ENCODE measurements around the gene PDE4B. TPM values are rescaled to one million over a fixed set of nuclear protein-coding genes. Genes with fewer than 3 reads are reported as not detected.

PDE4B gene
- total RNA-seq, 2 experiments from 2014 or later = 23.4 to 26.2 TPM

GRCh38 chr1:66352792-66353191 is 560.1 kb downstream of the PDE4B start:
- no peak for DNase-seq
- Mint-ChIP-seq H3K27ac (peak overlapping the region; percentile 90), H3K36me3 (ENCODE audit: low read depth) (peaks cover 36% of the 10 kb centered on the region), H3K27me3 (ENCODE audit: low read depth) (no peaks in the 10 kb centered on the region), H3K4me1 (ENCODE audit: low read depth) (peaks cover 91% of the 10 kb centered on the region), H3K9me3 (no peaks in the 10 kb centered on the region), H3K4me3 (no peak overlapping the region)
- CTCF ChIA-PET = interaction anchor here (0.7 to 5.5 kb wide), 16 partner anchors 8 to 96 kb away, joined by 3 to 49 read pairs (median 4); no protein-coding TSS in a partner anchor
- intact Hi-C loops (cut with micrococcal nuclease) = loop anchor here (5.0 kb wide), 2 partner anchors 395 to 820 kb away; no protein-coding TSS in a partner anchor

GRCh38 chr1:66353257-66353656 is 560.6 kb downstream of the PDE4B start:
- H3K4me1 Mint-ChIP-seq (ENCODE audit: low read depth) = peaks cover 91% of the 10 kb centered on the region
- no peaks in the 10 kb centered on the region for H3K27me3 Mint-ChIP-seq (ENCODE audit: low read depth)
- no peak for DNase-seq
- CTCF ChIA-PET = interaction anchor here (0.7 to 5.5 kb wide), 14 partner anchors 9 to 97 kb away, joined by 3 to 49 read pairs (median 4); no protein-coding TSS in a partner anchor
- peaks cover 39% of the 10 kb centered on the region for H3K36me3 Mint-ChIP-seq (ENCODE audit: low read depth)
- intact Hi-C loops (cut with micrococcal nuclease) = loop anchor here (5.0 kb wide), 2 partner anchors 396 to 819 kb away; no protein-coding TSS in a partner anchor
- H3K27ac Mint-ChIP-seq = peak overlapping the region; percentile 90
- H3K4me3 Mint-ChIP-seq = no peak overlapping the region
- H3K9me3 Mint-ChIP-seq = no peaks in the 10 kb centered on the region

- Mint-ChIP-seq H3K4me3 (no peak overlapping the region), H3K27me3 (ENCODE audit: low read depth) (no peaks in the 10 kb centered on the region), H3K4me1 (ENCODE audit: low read depth) (peaks cover 92% of the 10 kb centered on the region), H3K9me3 (no peaks in the 10 kb centered on the region), H3K36me3 (ENCODE audit: low read depth) (peaks cover 41% of the 10 kb centered on the region), H3K27ac (peak overlapping the region; percentile 1)
- CTCF ChIA-PET = interaction anchor here (0.9 to 5.5 kb wide), 2 partner anchors 16 to 91 kb away, joined by 3 to 49 read pairs; no protein-coding TSS in a partner anchor
- DNase-seq = no peak
- intact Hi-C loops (cut with micrococcal nuclease) = loop anchor here (5.0 kb wide), 3 partner anchors 373 to 818 kb away; no protein-coding TSS in a partner anchor
Measured at GRCh38 chr1:66354311-66355201, 561.9 kb downstream of the PDE4B start.

GRCh38 chr1:66355756-66356155 is 563.1 kb downstream of the PDE4B start:
- no peak overlapping the region for H3K27ac Mint-ChIP-seq
- no peak overlapping the region for H3K4me3 Mint-ChIP-seq
- intact Hi-C loops (cut with micrococcal nuclease) = loop anchor here (5.0 kb wide), 1 partner anchor 372 kb away; no protein-coding TSS in a partner anchor
- peaks cover 41% of the 10 kb centered on the region for H3K36me3 Mint-ChIP-seq (ENCODE audit: low read depth)
- peaks cover 90% of the 10 kb centered on the region for H3K4me1 Mint-ChIP-seq (ENCODE audit: low read depth)
- no peaks in the 10 kb centered on the region for H3K27me3 Mint-ChIP-seq (ENCODE audit: low read depth)
- CTCF ChIA-PET = interaction anchor here (0.6 to 2.3 kb wide), 6 partner anchors 20 to 113 kb away, joined by 3 to 12 read pairs (median 4); no protein-coding TSS in a partner anchor
- no peak for DNase-seq
- no peaks in the 10 kb centered on the region for H3K9me3 Mint-ChIP-seq

GRCh38 chr1:66356605-66357004 is 563.9 kb downstream of the PDE4B start:
- Mint-ChIP-seq H3K36me3 (ENCODE audit: low read depth) (peaks cover 46% of the 10 kb centered on the region), H3K27me3 (ENCODE audit: low read depth) (no peaks in the 10 kb centered on the region), H3K27ac (no peak overlapping the region), H3K9me3 (no peaks in the 10 kb centered on the region), H3K4me3 (no peak overlapping the region), H3K4me1 (ENCODE audit: low read depth) (peaks cover 85% of the 10 kb centered on the region)
- CTCF ChIA-PET = interaction anchor here (0.6 to 2.3 kb wide), 6 partner anchors 20 to 141 kb away, joined by 3 to 12 read pairs (median 4); no protein-coding TSS in a partner anchor
- no peak for DNase-seq
- intact Hi-C loops (cut with micrococcal nuclease) = loop anchor here (5.0 kb wide), 1 partner anchor 371 kb away; no protein-coding TSS in a partner anchor

GRCh38 chr1:66357021-66357420 is 564.3 kb downstream of the PDE4B start:
- peaks cover 50% of the 10 kb centered on the region for H3K36me3 Mint-ChIP-seq (ENCODE audit: low read depth)
- H3K4me3 Mint-ChIP-seq = no peak overlapping the region
- CTCF ChIA-PET = interaction anchor here (0.6 to 2.3 kb wide), 5 partner anchors 19 to 1195 kb away, joined by 3 to 12 read pairs (median 5); no protein-coding TSS in a partner anchor
- DNase-seq = no peak
- H3K9me3 Mint-ChIP-seq = no peaks in the 10 kb centered on the region
- H3K4me1 Mint-ChIP-seq (ENCODE audit: low read depth) = peaks cover 85% of the 10 kb centered on the region
- H3K27ac Mint-ChIP-seq = no peak overlapping the region
- no peaks in the 10 kb centered on the region for H3K27me3 Mint-ChIP-seq (ENCODE audit: low read depth)
- intact Hi-C loops (cut with micrococcal nuclease) = loop anchor here (5.0 kb wide), 1 partner anchor 370 kb away; no protein-coding TSS in a partner anchor

- H3K27ac Mint-ChIP-seq = peak overlapping the region; percentile 10
- H3K9me3 Mint-ChIP-seq = no peaks in the 10 kb centered on the region
- no peak for DNase-seq
- peaks cover 53% of the 10 kb centered on the region for H3K36me3 Mint-ChIP-seq (ENCODE audit: low read depth)
- no peaks in the 10 kb centered on the region for H3K27me3 Mint-ChIP-seq (ENCODE audit: low read depth)
- H3K4me1 Mint-ChIP-seq (ENCODE audit: low read depth) = peaks cover 79% of the 10 kb centered on the region
- H3K4me3 Mint-ChIP-seq = no peak overlapping the region
- CTCF ChIA-PET = interaction anchor here (0.7 to 2.3 kb wide), 3 partner anchors 19 to 1194 kb away, joined by 4 to 12 read pairs (median 6); no protein-coding TSS in a partner anchor
- intact Hi-C loops (cut with micrococcal nuclease) = loop anchor here (5.0 kb wide), 1 partner anchor 370 kb away; no protein-coding TSS in a partner anchor
Measured at GRCh38 chr1:66357478-66358197, 564.9 kb downstream of the PDE4B start.

- H3K4me3 Mint-ChIP-seq = no peak overlapping the region
- peaks cover 54% of the 10 kb centered on the region for H3K36me3 Mint-ChIP-seq (ENCODE audit: low read depth)
- intact Hi-C loops (cut with micrococcal nuclease) = loop anchor here (5.0 kb wide), 1 partner anchor 368 kb away; no protein-coding TSS in a partner anchor
- H3K27ac Mint-ChIP-seq = peak overlapping the region; percentile 5
- DNase-seq = no peak
- H3K9me3 Mint-ChIP-seq = no peaks in the 10 kb centered on the region
- CTCF ChIA-PET = interaction anchor here (1.2 to 4.6 kb wide), 6 partner anchors 11 to 86 kb away, joined by 3 to 31 read pairs (median 8); no protein-coding TSS in a partner anchor
- H3K4me1 Mint-ChIP-seq (ENCODE audit: low read depth) = peaks cover 70% of the 10 kb centered on the region
- H3K27me3 Mint-ChIP-seq (ENCODE audit: low read depth) = no peaks in the 10 kb centered on the region
Measured at GRCh38 chr1:66359269-66359668, 566.6 kb downstream of the PDE4B start.

GRCh38 chr1:66359815-66360214 is 567.1 kb downstream of the PDE4B start:
- H3K36me3 Mint-ChIP-seq (ENCODE audit: low read depth) = peaks cover 56% of the 10 kb centered on the region
- no peaks in the 10 kb centered on the region for H3K27me3 Mint-ChIP-seq (ENCODE audit: low read depth)
- CTCF ChIA-PET = interaction anchor here (0.7 to 4.6 kb wide), 11 partner anchors 9 to 86 kb away, joined by 3 to 31 read pairs (median 6); no protein-coding TSS in a partner anchor
- H3K27ac Mint-ChIP-seq = no peak overlapping the region
- H3K4me1 Mint-ChIP-seq (ENCODE audit: low read depth) = peaks cover 70% of the 10 kb centered on the region
- no peak overlapping the region for H3K4me3 Mint-ChIP-seq
- intact Hi-C loops (cut with micrococcal nuclease) = loop anchor here (1.0 to 5.0 kb wide), 4 partner anchors 76 to 367 kb away; no protein-coding TSS in a partner anchor
- H3K9me3 Mint-ChIP-seq = no peaks in the 10 kb centered on the region
- no peak for DNase-seq

GRCh38 chr1:66360285-66360724 is 567.6 kb downstream of the PDE4B start:
- Mint-ChIP-seq H3K27ac (no peak overlapping the region), H3K36me3 (ENCODE audit: low read depth) (peaks cover 58% of the 10 kb centered on the region), H3K9me3 (no peaks in the 10 kb centered on the region), H3K4me3 (no peak overlapping the region), H3K4me1 (ENCODE audit: low read depth) (peaks cover 73% of the 10 kb centered on the region), H3K27me3 (ENCODE audit: low read depth) (no peaks in the 10 kb centered on the region)
- DNase-seq = no peak
- CTCF ChIA-PET = interaction anchor here (0.7 to 4.6 kb wide), 10 partner anchors 10 to 85 kb away, joined by 3 to 31 read pairs (median 6); no protein-coding TSS in a partner anchor
- intact Hi-C loops (cut with micrococcal nuclease) = loop anchor here (1.0 to 5.0 kb wide), 3 partner anchors 76 to 142 kb away; no protein-coding TSS in a partner anchor

Measured in activated naive CD4-positive, alpha-beta T cell treated with anti-CD3 and anti-CD28 coated beads for 36 hours (primary cell).